Nucleus accumbens (tissue), 56 donors: ENCODE results near the gene GRID1.
A peak's percentile ranks its signal among the peaks of the same experiment; 100 is the strongest.

Experiments used
- DNase-seq, 56 donors: peaks; one replicate each; lab custom pipeline; 2025; lab: John Stamatoyannopoulos, UW

Gene GRID1

GRCh38 chr10:86366033-86366901 is at the start of gene GRID1:
Gene GRID1 (minus strand): TSS chr10:86366795.
- peak in 50 of 56 donors; percentile 49 to 94 (median 76) for DNase-seq

- no peak for DNase-seq
These were observed 49.0 kb upstream of the GRID1 start for GRCh38 chr10:86415583-86415982.

GRCh38 chr10:86415116-86415515 is 48.5 kb upstream of the GRID1 start:
- DNase-seq = no peak

- DNase-seq = peak in 1 of 56 donors; percentile 13
These were observed 46.6 kb upstream of the GRID1 start for GRCh38 chr10:86413046-86413728.

- DNase-seq = no peak
These were observed 45.4 kb upstream of the GRID1 start for GRCh38 chr10:86411852-86412560.

GRCh38 chr10:86411281-86411841 is 44.8 kb upstream of the GRID1 start:
- peak in 30 of 56 donors; percentile 8 to 80 (median 38) for DNase-seq

- DNase-seq = no peak
These were observed 44.0 kb upstream of the GRID1 start for GRCh38 chr10:86410542-86411124.

- no peak for DNase-seq
These were observed 42.6 kb upstream of the GRID1 start for GRCh38 chr10:86409183-86409582.

- DNase-seq = no peak
These were observed 36.7 kb upstream of the GRID1 start for GRCh38 chr10:86403183-86403797.

- DNase-seq = peak in 13 of 56 donors; percentile 6 to 50 (median 33)
These were observed 35.8 kb upstream of the GRID1 start for GRCh38 chr10:86402283-86402941.

GRCh38 chr10:86401588-86402282 is 35.1 kb upstream of the GRID1 start:
- DNase-seq = peak in 28 of 56 donors; percentile 10 to 70 (median 34)

GRCh38 chr10:86400705-86401587 is 34.4 kb upstream of the GRID1 start:
- DNase-seq = peak in 38 of 56 donors; percentile 18 to 79 (median 54)

- DNase-seq = peak in 55 of 56 donors; percentile 36 to 97 (median 87)
These were observed 33.5 kb upstream of the GRID1 start for GRCh38 chr10:86399879-86400704.

GRCh38 chr10:86399514-86399878 is 32.9 kb upstream of the GRID1 start:
- DNase-seq = no peak

GRCh38 chr10:86397120-86397519 is 30.5 kb upstream of the GRID1 start:
- no peak for DNase-seq

- no peak for DNase-seq
These were observed 27.4 kb upstream of the GRID1 start for GRCh38 chr10:86393862-86394455.
